Measurements from ENCODE around the gene EXOC7.

DNA sequence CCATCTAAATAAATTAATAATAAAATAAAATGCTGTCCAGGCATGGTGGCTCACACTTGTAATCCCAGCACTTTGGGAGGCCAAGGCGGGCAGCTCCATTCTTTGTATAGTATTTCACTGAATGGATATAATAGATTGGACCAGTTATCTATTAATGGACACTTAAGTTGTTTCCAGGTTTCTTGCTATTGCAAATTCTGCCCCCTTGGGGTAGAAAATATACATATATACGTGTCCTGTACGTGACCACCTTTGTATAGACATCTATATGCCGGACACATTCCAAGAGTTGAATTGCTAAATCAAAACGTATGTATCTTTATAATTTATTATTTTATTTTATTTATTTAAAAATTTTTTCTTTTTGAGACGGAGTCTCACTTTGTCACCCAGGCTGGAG lies 3.9 kb upstream of the EXOC7 start:
- TF ChIP-seq, protein P1, sequence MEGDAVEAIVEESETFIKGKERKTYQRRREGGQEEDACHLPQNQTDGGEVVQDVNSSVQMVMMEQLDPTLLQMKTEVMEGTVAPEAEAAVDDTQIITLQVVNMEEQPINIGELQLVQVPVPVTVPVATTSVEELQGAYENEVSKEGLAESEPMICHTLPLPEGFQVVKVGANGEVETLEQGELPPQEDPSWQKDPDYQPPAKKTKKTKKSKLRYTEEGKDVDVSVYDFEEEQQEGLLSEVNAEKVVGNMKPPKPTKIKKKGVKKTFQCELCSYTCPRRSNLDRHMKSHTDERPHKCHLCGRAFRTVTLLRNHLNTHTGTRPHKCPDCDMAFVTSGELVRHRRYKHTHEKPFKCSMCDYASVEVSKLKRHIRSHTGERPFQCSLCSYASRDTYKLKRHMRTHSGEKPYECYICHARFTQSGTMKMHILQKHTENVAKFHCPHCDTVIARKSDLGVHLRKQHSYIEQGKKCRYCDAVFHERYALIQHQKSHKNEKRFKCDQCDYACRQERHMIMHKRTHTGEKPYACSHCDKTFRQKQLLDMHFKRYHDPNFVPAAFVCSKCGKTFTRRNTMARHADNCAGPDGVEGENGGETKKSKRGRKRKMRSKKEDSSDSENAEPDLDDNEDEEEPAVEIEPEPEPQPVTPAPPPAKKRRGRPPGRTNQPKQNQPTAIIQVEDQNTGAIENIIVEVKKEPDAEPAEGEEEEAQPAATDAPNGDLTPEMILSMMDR (optimal IDR thresholded peaks at IDR 0.05 in 1 of 3, IDR thresholded peaks at IDR 0.05 in 1 of 3, conservative IDR thresholded peaks at IDR 0.05 in 1 of 3; ENCODE audit: extremely low read depth in 1 of 3, insufficient read depth in 2 of 3, low read length in 3 of 3) = no peak
- TF ChIP-seq EZH2 (IDR thresholded peaks at IDR 0.05; ENCODE audit: low read length) = no peak

All from keratinocyte (primary cell).